HG03139 (cell line): ENCODE results near the gene MRAS.
"Not testable (repeated sequence)": the region's sequence is repeated elsewhere in the genome, so short reads cannot be mapped to it uniquely, and the experiment has no call there.

Source experiments
- ATAC-seq: cut with Tn5 transposase; IDR thresholded peaks from one replicate; pipeline ENCODE4 v1.9.1; 2021; ENCODE audit not compliant: unreplicated experiment

Gene MRAS

GRCh38 chr3:138412821-138413551, 64.6 kb downstream of the MRAS start:
- no peak for ATAC-seq

GRCh38 chr3:138416236-138416635, 67.9 kb downstream of the MRAS start:
- ATAC-seq, result not testable (repeated sequence)

- ATAC-seq, result peak; percentile 85
Measured at GRCh38 chr3:138417559-138417982, 69.2 kb downstream of the MRAS start.

DNA sequence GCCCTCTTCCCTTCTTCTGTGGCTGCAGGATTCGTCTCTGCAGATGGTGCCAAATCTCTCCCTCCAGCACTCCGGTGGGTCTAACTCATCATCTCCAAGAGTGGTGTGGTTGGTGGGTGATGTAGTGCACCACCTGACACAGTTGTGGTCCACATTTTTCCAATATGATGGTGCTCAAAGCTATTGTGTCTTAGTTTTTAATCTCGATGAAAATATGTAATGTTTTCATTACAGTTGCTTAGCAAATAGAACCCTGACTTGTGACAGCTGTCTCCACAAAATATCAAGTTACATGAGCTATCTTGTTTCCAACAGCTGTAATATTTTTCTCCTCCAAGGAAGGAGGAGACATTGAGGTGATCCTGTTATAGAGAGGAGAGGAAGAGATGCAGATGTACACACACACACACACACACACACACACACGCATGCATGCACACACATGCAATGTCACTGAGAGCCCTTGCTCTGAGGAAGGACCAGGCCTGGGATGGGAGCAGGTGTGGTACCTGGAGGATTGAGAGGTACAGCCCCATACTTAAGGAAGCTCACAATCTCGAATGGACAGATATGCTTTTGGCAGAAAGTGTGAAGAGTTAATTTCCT, 70.3 kb downstream of the MRAS start:
- ATAC-seq, result no peak

DNA sequence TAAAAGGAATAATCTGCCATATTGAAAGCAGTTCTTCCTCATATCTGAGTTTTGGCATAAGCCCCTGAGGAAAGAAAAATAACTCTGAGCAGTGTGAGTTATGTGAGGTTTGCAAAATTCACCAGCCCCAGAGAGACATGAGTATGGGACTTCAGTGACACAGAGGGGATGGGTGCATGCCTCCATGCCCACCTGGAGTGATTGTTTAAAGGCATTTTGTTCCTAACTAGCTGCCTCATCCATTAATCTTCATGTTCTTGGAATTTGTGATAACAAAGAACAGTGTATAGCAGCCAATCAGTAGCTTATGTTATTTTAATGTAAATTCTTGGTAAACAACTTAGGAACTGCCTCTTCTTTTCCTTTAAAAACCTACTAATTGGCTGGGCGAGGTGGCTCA, 74.9 kb downstream of the MRAS start:
- ATAC-seq, result no peak

- ATAC-seq, result no peak
Measured at GRCh38 chr3:138424323-138424722, 75.9 kb downstream of the MRAS start.

DNA sequence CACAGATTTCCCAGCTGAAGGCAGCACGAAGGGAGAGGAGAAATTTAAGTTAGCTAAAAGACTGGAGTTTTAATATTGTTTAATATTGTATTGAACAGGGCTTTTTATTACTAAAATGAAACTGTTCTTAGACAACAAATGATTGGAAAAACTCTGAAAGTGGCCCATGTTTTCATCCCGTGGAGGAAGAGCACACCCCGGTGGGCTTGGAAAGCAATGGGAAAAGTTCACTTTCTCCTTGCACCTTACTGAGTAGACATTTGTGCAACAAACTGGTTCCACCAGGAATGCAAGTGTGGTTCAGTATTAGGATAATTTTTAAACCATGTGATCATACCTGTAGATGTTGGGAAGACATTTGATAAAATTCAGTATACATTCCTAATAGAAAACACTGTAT, 77.8 kb downstream of the MRAS start:
- no peak for ATAC-seq

DNA sequence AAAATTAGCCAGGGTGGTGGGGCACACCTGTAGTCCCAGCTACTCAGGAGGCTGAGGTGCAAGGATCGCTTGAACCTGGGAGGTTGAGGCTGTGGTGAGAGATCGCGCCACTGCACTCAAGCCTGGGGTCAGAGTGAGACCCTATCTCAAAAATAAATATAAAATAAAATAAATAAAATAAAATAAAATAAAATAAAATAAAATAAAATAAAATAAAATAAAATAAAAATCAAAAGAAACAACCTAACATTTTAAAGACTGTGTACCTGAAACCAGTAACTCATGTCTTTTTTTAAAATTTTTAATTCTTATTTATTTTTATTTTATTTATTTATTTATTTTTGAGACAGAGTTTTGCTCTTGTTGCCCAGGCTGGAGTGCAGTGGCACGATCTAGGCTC, 78.4 kb downstream of the MRAS start:
- not testable (repeated sequence) for ATAC-seq

DNA sequence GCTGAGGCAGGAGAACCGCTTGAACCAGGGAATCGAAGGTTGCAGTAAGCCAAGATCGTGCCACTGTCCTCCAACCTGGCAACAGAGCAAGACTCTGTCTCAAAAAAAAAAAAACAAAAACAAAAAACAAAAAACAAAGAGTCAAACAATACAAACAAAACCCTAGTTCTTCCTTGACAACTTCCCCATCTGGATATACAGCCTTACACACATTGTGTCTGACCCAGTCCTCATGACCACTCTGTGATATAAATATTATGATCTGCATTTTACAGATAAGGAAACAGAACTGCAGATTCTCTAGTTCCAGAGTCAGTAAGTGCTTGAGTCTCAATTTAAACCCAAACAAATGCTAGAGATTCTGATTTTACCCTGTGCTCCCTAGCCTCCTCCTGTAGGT, 81.3 kb downstream of the MRAS start:
- no peak for ATAC-seq

- no peak for ATAC-seq
Measured at GRCh38 chr3:138432576-138433240, 84.3 kb downstream of the MRAS start.

GRCh38 chr3:138433892-138434275, 85.5 kb downstream of the MRAS start:
- ATAC-seq, result no peak

DNA sequence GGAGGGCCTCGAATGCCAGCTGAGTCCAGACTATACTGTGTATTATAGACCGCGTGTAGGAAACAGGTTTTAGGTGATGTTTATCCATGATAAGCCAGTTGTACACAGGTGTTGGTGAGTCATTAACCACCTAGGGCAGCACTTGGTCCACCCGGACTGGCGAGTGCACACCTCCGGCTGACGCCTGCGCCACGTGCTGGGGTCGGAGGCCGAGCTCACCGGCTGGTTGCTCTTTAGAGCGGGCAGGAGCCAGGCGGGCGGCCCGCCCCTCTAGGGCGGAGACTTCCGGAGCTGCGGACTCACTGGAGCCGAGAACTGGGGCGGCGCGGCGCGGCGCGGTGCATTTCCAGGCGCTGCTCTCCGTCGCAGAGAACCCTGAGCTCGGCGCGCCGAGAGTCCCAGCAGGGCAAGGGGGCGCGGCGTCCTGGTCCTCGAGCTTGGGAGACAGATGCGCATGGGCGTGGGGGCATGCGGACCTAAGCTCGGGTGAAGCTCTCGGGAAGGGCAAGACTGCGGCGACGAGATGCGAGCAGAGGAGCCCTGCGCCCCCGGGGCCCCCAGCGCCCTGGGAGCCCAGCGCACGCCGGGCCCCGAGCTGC, 86.0 kb downstream of the MRAS start, which contains the start of gene ESYT3:
ESYT3 (plus strand) TSS at position 341 of the 599 bp plus-strand sequence; CDS start at position 524, 183 bp downstream.
- no peak for ATAC-seq

DNA sequence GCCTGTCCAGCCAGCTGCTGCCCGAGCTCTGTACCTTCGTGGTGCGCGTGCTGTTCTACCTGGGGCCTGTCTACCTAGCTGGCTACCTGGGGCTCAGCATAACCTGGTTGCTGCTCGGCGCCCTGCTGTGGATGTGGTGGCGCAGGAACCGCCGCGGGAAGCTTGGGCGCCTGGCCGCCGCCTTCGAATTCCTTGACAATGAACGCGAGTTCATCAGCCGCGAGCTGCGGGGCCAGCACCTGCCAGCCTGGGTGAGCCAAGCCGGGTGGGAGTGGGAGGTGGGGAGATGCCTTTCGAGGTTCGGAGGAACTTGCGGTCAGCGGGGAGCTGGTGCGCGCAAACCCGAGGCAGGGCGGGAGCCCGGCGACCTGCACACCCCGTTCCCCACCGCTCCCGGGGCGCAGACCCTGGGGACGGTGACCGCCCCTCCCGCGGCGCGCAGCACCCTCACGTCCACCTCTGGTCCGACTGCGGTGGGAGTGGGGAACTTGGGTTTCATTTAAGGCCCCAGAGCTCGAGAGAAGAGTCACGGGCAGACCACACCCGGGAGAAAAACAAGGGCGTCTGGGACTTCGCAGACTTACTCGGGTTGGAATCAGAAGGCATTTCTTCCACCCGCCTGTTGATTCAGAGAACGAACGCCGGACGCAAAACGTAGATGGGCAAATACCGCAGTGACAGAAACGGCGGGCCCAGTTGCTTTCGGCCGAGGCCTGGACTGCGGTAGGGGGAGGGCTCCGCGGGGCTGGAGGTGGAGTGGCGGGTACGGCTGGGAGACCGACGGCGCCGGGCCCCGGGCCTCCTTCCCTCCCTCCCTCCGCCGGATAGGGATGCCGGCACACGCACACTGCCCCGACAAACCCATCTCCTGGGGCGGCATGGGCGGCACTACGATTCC, 86.7 kb downstream of the MRAS start:
- ATAC-seq, result no peak

GRCh38 chr3:138435840-138436239, 87.5 kb downstream of the MRAS start:
- ATAC-seq, result no peak

DNA sequence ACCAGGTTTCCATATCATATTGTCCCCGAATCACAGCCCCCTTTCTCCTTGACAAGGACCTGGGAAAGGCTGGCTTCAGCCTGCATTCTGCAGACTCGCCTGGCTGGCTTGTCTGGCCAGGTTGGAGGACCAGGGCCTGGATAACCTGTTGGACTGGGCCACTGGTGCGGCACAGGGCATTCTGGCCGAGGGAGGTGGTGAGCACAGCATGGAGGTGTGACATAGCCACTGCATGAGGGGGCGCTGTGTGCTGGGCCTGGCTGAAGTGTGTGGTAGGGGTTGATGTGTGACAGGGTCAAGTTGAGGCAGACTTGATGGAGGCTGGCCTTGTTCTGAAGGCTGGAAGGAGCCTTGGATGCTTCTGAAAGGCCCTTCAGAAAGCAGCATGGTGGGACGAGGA, 88.9 kb downstream of the MRAS start:
- no peak for ATAC-seq

DNA sequence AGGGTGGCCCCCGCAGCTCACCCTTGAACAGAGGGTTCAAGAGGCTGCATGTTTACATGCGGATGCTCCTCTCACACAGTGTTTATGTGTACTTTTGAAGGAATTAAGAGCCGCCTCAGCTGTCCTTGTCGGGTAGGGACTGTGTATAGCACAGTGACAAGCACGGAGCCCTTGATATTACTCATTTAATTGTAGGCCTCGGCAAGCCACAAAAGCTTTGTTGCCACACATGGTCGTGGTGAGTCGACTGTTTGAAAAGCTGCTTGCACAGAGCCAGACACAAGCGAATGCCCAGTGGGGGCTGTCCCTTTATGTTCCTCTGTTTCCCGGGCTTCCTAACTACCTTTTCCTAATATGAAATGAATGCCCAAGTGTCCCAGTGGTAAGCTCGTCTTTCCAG, 90.5 kb downstream of the MRAS start:
- no peak for ATAC-seq

- no peak for ATAC-seq
Measured at GRCh38 chr3:138439646-138440045, 91.3 kb downstream of the MRAS start.

DNA sequence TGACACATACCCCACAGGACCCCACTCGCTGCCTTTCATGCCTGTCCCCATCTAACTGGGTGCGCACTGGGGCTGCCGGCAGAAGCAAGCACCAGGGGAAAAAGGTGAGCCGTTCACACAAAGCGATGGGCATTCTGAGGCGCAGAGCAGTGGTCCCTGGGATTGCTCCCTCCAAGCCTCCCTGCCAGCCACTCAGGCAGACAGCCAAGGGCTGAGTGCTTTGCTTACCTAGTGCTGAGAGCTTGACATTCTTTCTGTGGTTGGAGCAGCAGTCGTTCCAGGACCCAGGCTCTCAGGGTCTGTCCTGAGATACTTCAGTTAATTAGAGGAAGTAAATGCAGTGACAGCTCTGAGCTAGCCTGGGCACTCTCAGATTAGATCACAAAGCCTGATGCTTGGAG, 91.7 kb downstream of the MRAS start:
- ATAC-seq, result no peak

DNA sequence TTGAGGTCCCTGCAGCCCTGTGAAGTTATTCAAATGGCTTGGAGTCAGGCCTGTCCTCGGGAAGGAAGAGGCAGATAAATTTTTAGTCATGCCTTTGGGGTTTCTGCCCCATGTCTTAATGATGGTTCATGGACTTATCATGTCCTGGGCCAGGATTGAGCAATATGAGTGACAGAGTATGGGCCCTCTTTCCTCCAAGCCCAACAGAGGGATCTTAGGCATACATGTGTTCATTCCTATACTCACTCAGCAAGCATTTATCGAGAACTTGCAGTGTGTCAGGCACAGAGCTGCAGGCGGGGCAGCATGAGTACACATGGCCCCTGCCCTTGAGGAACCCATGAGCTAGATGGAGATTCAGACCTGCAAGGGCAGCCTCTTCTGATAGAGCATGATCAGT, 92.2 kb downstream of the MRAS start:
- ATAC-seq, result no peak

- no peak for ATAC-seq
Measured at GRCh38 chr3:138441256-138441655, 92.9 kb downstream of the MRAS start.

- no peak for ATAC-seq
Measured at GRCh38 chr3:138441742-138442141, 93.4 kb downstream of the MRAS start.
